H9 (cell line): ENCODE measurements around the gene MBD5. TPM values are rescaled to one million over a fixed set of nuclear protein-coding genes. Genes with fewer than 3 reads are reported as not detected.

ENCODE experiments used
- DNase-seq: peaks from one replicate; pipeline ENCODE4 v3.0.0-alpha.2; 2017
- H2AFZ ChIP-seq: one replicate; pipeline ENCODE4 v1.6.1; 2013; ENCODE audit warnings: mild to moderate bottlenecking, low read length, control low read depth, moderate library complexity
- H2AK5ac ChIP-seq: 2 replicates; pipeline ENCODE4 v1.6.1; 2013; ENCODE audit warnings: low read length, control low read depth, mixed read lengths; ENCODE audit not compliant: insufficient read length
- H2BK120ac ChIP-seq: one replicate; pipeline ENCODE4 v1.6.1; 2013; ENCODE audit warnings: low read depth, mild to moderate bottlenecking, low read length, control low read depth, inconsistent platforms; ENCODE audit not compliant: poor library complexity, severe bottlenecking
- H2BK12ac ChIP-seq: 2 replicates; pipeline ENCODE4 v1.6.1; 2013; ENCODE audit warnings: low read length, control low read depth, mixed read lengths, low read depth; ENCODE audit not compliant: insufficient read length
- H2BK15ac ChIP-seq: 2 replicates; pipeline ENCODE4 v1.6.1; 2013; ENCODE audit warnings: low read depth, low read length, control low read depth
- H2BK20ac ChIP-seq: one replicate; pipeline ENCODE4 v1.6.1; 2013; ENCODE audit warnings: low read depth, mild to moderate bottlenecking, low read length, control low read depth, inconsistent platforms; ENCODE audit not compliant: poor library complexity, severe bottlenecking
- H2BK5ac ChIP-seq: 2 replicates; pipeline ENCODE4 v1.6.1; 2013; ENCODE audit warnings: low read length, control low read depth, mixed read lengths; ENCODE audit not compliant: insufficient read length
- H3K14ac ChIP-seq: 2 replicates; pipeline ENCODE4 v1.6.1; 2013; ENCODE audit warnings: low read length, control low read depth; ENCODE audit not compliant: insufficient read depth
- H3K18ac ChIP-seq: 2 replicates; pipeline ENCODE4 v1.6.1; 2013; ENCODE audit warnings: low read depth, mild to moderate bottlenecking, mixed read lengths, low read length, control low read depth; ENCODE audit not compliant: insufficient read length
- H3K23ac ChIP-seq: 2 replicates; pipeline ENCODE4 v1.6.1; 2013; ENCODE audit warnings: low read length, control low read depth, mixed read lengths, low read depth; ENCODE audit not compliant: insufficient read length
- H3K23me2 ChIP-seq: 2 replicates; pipeline ENCODE4 v1.6.1; 2013; ENCODE audit warnings: low read depth, mild to moderate bottlenecking, mixed read lengths, low read length, control low read depth; ENCODE audit not compliant: insufficient read length, poor library complexity, severe bottlenecking
- H3K27ac ChIP-seq: 2 replicates; pipeline ENCODE4 v1.5.1; 2013; ENCODE audit warnings: low read length, control low read depth, mixed read lengths, low read depth; ENCODE audit not compliant: insufficient read length
- H3K27me3 ChIP-seq: 2 replicates; pipeline ENCODE4 v1.6.1; 2013; ENCODE audit warnings: low read length, control low read depth, inconsistent platforms; ENCODE audit not compliant: insufficient read depth
- H3K4ac ChIP-seq: 2 replicates; pipeline ENCODE4 v1.6.1; 2013; ENCODE audit warnings: low read depth, mild to moderate bottlenecking, control low read depth, inconsistent platforms, low read length, moderate library complexity
- H3K4me1 ChIP-seq: 2 replicates; pipeline ENCODE4 v1.6.1; 2013; ENCODE audit warnings: low read length, control low read depth, inconsistent platforms; ENCODE audit not compliant: insufficient read depth
- H3K4me2 ChIP-seq: 2 replicates; pipeline ENCODE4 v1.6.1; 2013; ENCODE audit warnings: low read length, control low read depth, mixed read lengths; ENCODE audit not compliant: insufficient read length, insufficient read depth
- H3K56ac ChIP-seq: 2 replicates; pipeline ENCODE4 v1.6.1; 2013; ENCODE audit warnings: low read depth, mild to moderate bottlenecking, mixed read lengths, low read length, control low read depth; ENCODE audit not compliant: insufficient read length
- H3K79me1 ChIP-seq: 2 replicates; pipeline ENCODE4 v1.6.1; 2013; ENCODE audit warnings: low read depth, mild to moderate bottlenecking, moderate library complexity, low read length, control low read depth, inconsistent platforms; ENCODE audit not compliant: insufficient read depth, poor library complexity, severe bottlenecking
- H3K79me2 ChIP-seq: 2 replicates; pipeline ENCODE4 v1.6.1; 2013; ENCODE audit warnings: low read length, control low read depth, inconsistent platforms; ENCODE audit not compliant: insufficient read depth
- H3K9ac ChIP-seq: 2 replicates; pipeline ENCODE4 v1.6.1; 2013; ENCODE audit warnings: low read length, control low read depth, mixed read lengths; ENCODE audit not compliant: insufficient read length; ENCODE audit errors: extremely low read depth
- H3K9me3 ChIP-seq: one replicate; pipeline ENCODE4 v1.6.1; 2013; ENCODE audit warnings: low read depth, low read length, inconsistent platforms; ENCODE audit not compliant: control insufficient read depth
- H3T11ph ChIP-seq: one replicate; pipeline ENCODE4 v1.6.1; 2013; ENCODE audit warnings: mild to moderate bottlenecking, low read length, control low read depth, inconsistent platforms
- H4K20me1 ChIP-seq: one replicate; pipeline ENCODE4 v1.6.1; 2013; ENCODE audit not compliant: control insufficient read depth, insufficient read length, insufficient read depth
- H4K5ac ChIP-seq: 2 replicates; pipeline ENCODE4 v1.6.1; 2013; ENCODE audit warnings: low read depth, mild to moderate bottlenecking, mixed read lengths, low read length, control low read depth; ENCODE audit not compliant: insufficient read length
- H4K8ac ChIP-seq: replicated peaks from 2 replicates; pipeline ENCODE4 v1.6.1; 2013; ENCODE audit warnings: low read length, control low read depth, mixed read lengths, low read depth; ENCODE audit not compliant: insufficient read length
- H4K91ac ChIP-seq: 2 replicates; pipeline ENCODE4 v1.6.1; 2013; ENCODE audit warnings: low read depth, mild to moderate bottlenecking, moderate library complexity, mixed read lengths, low read length, control low read depth; ENCODE audit not compliant: insufficient read length
- H3K27ac Mint-ChIP-seq, 3 experiments: 2 replicates in 2 of 3; 3 replicates in 1 of 3; pipeline ENCODE4 v1.8.0; 2020 to 2021; ENCODE audit warnings: mixed read lengths in 3 of 3, mild to moderate bottlenecking in 1 of 3, moderate library complexity in 1 of 3
- H3K27me3 Mint-ChIP-seq: 2 replicates; pipeline ENCODE4 v1.8.0; 2021; ENCODE audit warnings: low read depth, mild to moderate bottlenecking, moderate library complexity, mixed read lengths
- H3K36me3 Mint-ChIP-seq, 3 experiments: 2 replicates in 2 of 3; 3 replicates in 1 of 3; pipeline ENCODE4 v1.8.0; 2020 to 2021; ENCODE audit warnings: low read depth in 3 of 3, mixed read lengths in 3 of 3; ENCODE audit not compliant: insufficient read depth in 1 of 3
- H3K4me1 Mint-ChIP-seq, 2 experiments: 2 replicates each; pipeline ENCODE4 v1.8.0; 2020; ENCODE audit warnings: mixed read lengths in 2 of 2
- H3K4me3 Mint-ChIP-seq, 2 experiments: 2 replicates in 1 of 2; 3 replicates in 1 of 2; pipeline ENCODE4 v1.8.0; 2020 to 2021; ENCODE audit warnings: mild to moderate bottlenecking in 2 of 2, mixed read lengths in 2 of 2, moderate library complexity in 1 of 2
- H3K9me3 Mint-ChIP-seq, 2 experiments: 2 replicates in 1 of 2; 3 replicates in 1 of 2; pipeline ENCODE4 v1.8.0; 2020; ENCODE audit warnings: mild to moderate bottlenecking in 2 of 2, mixed read lengths in 2 of 2, moderate library complexity in 1 of 2
- CTCF ChIP-seq: fragments of 200-600 bp; sonication (generic); conservative IDR thresholded peaks from 3 replicates; pipeline ENCODE4 v1.8.0; 2021; ENCODE audit warnings: antibody characterized with exemption, mild to moderate bottlenecking
- WGBS: extraction: QIAGEN DNeasy Blood & Tissue Kit; methylation state at CpG from one replicate; pipeline ENCODE4 v1.1.7; 2013; ENCODE audit warnings: missing lambda C conversion rate, low lambda C conversion rate, mixed read lengths; ENCODE audit not compliant: insufficient read length; ENCODE audit errors: extremely low coverage; 5-methylcytosine and 5-hydroxymethylcytosine counted together
- total RNA-seq: library from RNA; stranded (reverse); gene quantifications from 2 replicates; pipeline ENCODE4 v1.2.1, GENCODE V29; 2021

Gene MBD5
- total RNA-seq, 1 experiment from 2014 or later: 23.1 TPM

GRCh38 chr2:148234143-148234542 lies 213.3 kb downstream of the MBD5 start:
- Histone ChIP-seq H3K18ac (no peak overlapping the region), H3K23me2 (no peaks in the 10 kb centered on the region), H2BK5ac (no peak overlapping the region), H2BK15ac (no peak overlapping the region), H2BK12ac (no peak overlapping the region), H3K4ac (no peak overlapping the region), H4K91ac (no peak overlapping the region), H3K79me1 (no peaks in the 10 kb centered on the region), H3T11ph (no peak overlapping the region), H3K4me2 (no peak overlapping the region), H2AFZ (no peak overlapping the region), H3K23ac (no peak overlapping the region), H3K79me2 (no peaks in the 10 kb centered on the region), H3K9ac (no peak overlapping the region), H3K14ac (no peak overlapping the region), H2BK20ac (no peak overlapping the region), H4K20me1 (no peaks in the 10 kb centered on the region), H3K4me1 (no peaks in the 10 kb centered on the region), H3K9me3 (peaks cover 14% of the 10 kb centered on the region), H2BK120ac (no peak overlapping the region), H2AK5ac (no peak overlapping the region), H3K27me3 (no peaks in the 10 kb centered on the region), H4K8ac (no peak overlapping the region), H3K56ac (no peak overlapping the region), H4K5ac (no peak overlapping the region), H3K27ac (no peak overlapping the region)
- TF ChIP-seq CTCF: no peak
- peaks cover 24 to 47% (median 28%) of the 10 kb centered on the region in 3 experiments for H3K36me3 Mint-ChIP-seq
- peaks cover 0 to 2% of the 10 kb centered on the region in 2 experiments; a peak in 1 of 4 replicates for H3K4me1 Mint-ChIP-seq
- no peak overlapping the region for H3K27ac Mint-ChIP-seq
- peaks cover 7 to 15% of the 10 kb centered on the region in 2 experiments for H3K9me3 Mint-ChIP-seq
- no peak overlapping the region for H3K4me3 Mint-ChIP-seq
- WGBS: no CpG with 5 or more reads among the region's 1 CpG
- DNase-seq: no peak
- H3K27me3 Mint-ChIP-seq: no peaks in the 10 kb centered on the region
